ENCODE results near the gene AURKAIP1.

AURKAIP1 gene

DNA sequence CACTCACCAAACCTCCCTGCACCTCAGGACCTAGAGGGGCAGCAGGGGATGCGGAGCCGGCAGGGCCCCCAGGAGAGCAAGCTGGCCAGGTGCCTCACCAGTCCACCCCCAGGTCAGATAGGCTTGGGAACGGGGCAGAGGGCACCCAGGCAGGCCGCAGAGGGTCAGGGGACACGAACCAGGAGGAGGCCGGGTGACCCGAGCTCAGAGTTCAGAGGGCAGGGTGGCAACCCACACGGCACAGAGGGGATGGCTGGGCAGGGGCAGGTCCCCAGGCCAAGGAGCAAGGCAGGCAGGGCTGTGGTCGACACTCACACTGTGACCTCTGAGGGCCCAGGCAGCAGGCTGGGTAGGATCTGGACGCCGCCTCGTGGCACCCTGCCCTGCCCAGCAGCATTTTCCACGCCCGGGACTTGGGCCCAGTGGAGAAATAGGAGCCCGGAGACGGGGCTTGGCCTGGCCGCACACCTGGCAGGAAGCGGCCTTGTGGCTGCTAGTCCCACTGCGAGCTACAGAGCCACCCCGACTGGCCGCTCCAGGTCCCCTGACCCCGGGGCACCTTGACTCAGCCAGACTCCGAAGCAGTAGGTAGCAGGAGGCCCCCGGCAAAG lies 31.1 kb downstream of the AURKAIP1 start:
- no peak for TF ChIP-seq ZNF70 (CRISPR knock-in tag; IDR thresholded peaks at IDR 0.05)
- TF ChIP-seq, protein P1, sequence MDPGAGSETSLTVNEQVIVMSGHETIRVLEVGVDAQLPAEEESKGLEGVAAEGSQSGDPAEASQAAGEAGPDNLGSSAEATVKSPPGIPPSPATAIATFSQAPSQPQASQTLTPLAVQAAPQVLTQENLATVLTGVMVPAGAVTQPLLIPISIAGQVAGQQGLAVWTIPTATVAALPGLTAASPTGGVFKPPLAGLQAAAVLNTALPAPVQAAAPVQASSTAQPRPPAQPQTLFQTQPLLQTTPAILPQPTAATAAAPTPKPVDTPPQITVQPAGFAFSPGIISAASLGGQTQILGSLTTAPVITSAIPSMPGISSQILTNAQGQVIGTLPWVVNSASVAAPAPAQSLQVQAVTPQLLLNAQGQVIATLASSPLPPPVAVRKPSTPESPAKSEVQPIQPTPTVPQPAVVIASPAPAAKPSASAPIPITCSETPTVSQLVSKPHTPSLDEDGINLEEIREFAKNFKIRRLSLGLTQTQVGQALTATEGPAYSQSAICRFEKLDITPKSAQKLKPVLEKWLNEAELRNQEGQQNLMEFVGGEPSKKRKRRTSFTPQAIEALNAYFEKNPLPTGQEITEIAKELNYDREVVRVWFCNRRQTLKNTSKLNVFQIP (CRISPR knock-in tag; IDR thresholded peaks at IDR 0.05; ENCODE audit: borderline replicate concordance, low read depth), result no peak
- no peak for TF ChIP-seq OSR1 (CRISPR knock-in tag; IDR thresholded peaks at IDR 0.05)
- no peak for TF ChIP-seq ZNF565 (CRISPR knock-in tag; conservative IDR thresholded peaks at IDR 0.05; ENCODE audit: low read depth)
- TF ChIP-seq, protein P2, sequence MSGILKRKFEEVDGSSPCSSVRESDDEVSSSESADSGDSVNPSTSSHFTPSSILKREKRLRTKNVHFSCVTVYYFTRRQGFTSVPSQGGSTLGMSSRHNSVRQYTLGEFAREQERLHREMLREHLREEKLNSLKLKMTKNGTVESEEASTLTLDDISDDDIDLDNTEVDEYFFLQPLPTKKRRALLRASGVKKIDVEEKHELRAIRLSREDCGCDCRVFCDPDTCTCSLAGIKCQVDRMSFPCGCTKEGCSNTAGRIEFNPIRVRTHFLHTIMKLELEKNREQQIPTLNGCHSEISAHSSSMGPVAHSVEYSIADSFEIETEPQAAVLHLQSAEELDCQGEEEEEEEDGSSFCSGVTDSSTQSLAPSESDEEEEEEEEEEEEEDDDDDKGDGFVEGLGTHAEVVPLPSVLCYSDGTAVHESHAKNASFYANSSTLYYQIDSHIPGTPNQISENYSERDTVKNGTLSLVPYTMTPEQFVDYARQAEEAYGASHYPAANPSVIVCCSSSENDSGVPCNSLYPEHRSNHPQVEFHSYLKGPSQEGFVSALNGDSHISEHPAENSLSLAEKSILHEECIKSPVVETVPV (CRISPR knock-in tag; IDR thresholded peaks at IDR 0.05), result no peak
- no peak for TF ChIP-seq ESRRG (CRISPR knock-in tag; IDR thresholded peaks at IDR 0.05)
- no peak for TF ChIP-seq ZNF8 (CRISPR knock-in tag; IDR thresholded peaks at IDR 0.05)
- TF ChIP-seq RARB (CRISPR knock-in tag; IDR thresholded peaks at IDR 0.05), result no peak
- no peak for TF ChIP-seq ISL1 (CRISPR knock-in tag; IDR thresholded peaks at IDR 0.05)
- TF ChIP-seq GLIS3 (CRISPR knock-in tag; IDR thresholded peaks at IDR 0.05), result no peak
- TF ChIP-seq, protein P3, sequence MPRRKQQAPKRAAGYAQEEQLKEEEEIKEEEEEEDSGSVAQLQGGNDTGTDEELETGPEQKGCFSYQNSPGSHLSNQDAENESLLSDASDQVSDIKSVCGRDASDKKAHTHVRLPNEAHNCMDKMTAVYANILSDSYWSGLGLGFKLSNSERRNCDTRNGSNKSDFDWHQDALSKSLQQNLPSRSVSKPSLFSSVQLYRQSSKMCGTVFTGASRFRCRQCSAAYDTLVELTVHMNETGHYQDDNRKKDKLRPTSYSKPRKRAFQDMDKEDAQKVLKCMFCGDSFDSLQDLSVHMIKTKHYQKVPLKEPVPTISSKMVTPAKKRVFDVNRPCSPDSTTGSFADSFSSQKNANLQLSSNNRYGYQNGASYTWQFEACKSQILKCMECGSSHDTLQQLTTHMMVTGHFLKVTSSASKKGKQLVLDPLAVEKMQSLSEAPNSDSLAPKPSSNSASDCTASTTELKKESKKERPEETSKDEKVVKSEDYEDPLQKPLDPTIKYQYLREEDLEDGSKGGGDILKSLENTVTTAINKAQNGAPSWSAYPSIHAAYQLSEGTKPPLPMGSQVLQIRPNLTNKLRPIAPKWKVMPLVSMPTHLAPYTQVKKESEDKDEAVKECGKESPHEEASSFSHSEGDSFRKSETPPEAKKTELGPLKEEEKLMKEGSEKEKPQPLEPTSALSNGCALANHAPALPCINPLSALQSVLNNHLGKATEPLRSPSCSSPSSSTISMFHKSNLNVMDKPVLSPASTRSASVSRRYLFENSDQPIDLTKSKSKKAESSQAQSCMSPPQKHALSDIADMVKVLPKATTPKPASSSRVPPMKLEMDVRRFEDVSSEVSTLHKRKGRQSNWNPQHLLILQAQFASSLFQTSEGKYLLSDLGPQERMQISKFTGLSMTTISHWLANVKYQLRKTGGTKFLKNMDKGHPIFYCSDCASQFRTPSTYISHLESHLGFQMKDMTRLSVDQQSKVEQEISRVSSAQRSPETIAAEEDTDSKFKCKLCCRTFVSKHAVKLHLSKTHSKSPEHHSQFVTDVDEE (CRISPR knock-in tag; IDR thresholded peaks at IDR 0.05), result no peak
- TF ChIP-seq, protein P4, sequence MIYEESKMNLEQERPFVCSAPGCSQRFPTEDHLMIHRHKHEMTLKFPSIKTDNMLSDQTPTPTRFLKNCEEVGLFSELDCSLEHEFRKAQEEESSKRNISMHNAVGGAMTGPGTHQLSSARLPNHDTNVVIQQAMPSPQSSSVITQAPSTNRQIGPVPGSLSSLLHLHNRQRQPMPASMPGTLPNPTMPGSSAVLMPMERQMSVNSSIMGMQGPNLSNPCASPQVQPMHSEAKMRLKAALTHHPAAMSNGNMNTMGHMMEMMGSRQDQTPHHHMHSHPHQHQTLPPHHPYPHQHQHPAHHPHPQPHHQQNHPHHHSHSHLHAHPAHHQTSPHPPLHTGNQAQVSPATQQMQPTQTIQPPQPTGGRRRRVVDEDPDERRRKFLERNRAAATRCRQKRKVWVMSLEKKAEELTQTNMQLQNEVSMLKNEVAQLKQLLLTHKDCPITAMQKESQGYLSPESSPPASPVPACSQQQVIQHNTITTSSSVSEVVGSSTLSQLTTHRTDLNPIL (CRISPR knock-in tag; IDR thresholded peaks at IDR 0.05; ENCODE audit: low read depth), result no peak
- TF ChIP-seq SNAI2 (CRISPR knock-in tag; IDR thresholded peaks at IDR 0.05), result no peak
- TF ChIP-seq, protein P5, sequence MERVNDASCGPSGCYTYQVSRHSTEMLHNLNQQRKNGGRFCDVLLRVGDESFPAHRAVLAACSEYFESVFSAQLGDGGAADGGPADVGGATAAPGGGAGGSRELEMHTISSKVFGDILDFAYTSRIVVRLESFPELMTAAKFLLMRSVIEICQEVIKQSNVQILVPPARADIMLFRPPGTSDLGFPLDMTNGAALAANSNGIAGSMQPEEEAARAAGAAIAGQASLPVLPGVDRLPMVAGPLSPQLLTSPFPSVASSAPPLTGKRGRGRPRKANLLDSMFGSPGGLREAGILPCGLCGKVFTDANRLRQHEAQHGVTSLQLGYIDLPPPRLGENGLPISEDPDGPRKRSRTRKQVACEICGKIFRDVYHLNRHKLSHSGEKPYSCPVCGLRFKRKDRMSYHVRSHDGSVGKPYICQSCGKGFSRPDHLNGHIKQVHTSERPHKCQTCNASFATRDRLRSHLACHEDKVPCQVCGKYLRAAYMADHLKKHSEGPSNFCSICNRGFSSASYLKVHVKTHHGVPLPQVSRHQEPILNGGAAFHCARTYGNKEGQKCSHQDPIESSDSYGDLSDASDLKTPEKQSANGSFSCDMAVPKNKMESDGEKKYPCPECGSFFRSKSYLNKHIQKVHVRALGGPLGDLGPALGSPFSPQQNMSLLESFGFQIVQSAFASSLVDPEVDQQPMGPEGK (CRISPR knock-in tag; IDR thresholded peaks at IDR 0.05; ENCODE audit: borderline replicate concordance), result no peak
- TF ChIP-seq PPARA (CRISPR knock-in tag; IDR thresholded peaks at IDR 0.05; ENCODE audit: borderline replicate concordance), result no peak
- no peak for TF ChIP-seq ZFP30 (CRISPR knock-in tag; IDR thresholded peaks at IDR 0.05)
- no peak for TF ChIP-seq ARNTL (CRISPR knock-in tag; IDR thresholded peaks at IDR 0.05; ENCODE audit: borderline replicate concordance, low read depth)
- TF ChIP-seq BACH2 (CRISPR knock-in tag; IDR thresholded peaks at IDR 0.05; ENCODE audit: borderline replicate concordance), result no peak
- no peak for TF ChIP-seq ZC3H10 (CRISPR knock-in tag; IDR thresholded peaks at IDR 0.05)
- no peak for TF ChIP-seq TCF4 (CRISPR knock-in tag; IDR thresholded peaks at IDR 0.05; ENCODE audit: borderline replicate concordance)
- ATAC-seq, result no peak

DNA sequence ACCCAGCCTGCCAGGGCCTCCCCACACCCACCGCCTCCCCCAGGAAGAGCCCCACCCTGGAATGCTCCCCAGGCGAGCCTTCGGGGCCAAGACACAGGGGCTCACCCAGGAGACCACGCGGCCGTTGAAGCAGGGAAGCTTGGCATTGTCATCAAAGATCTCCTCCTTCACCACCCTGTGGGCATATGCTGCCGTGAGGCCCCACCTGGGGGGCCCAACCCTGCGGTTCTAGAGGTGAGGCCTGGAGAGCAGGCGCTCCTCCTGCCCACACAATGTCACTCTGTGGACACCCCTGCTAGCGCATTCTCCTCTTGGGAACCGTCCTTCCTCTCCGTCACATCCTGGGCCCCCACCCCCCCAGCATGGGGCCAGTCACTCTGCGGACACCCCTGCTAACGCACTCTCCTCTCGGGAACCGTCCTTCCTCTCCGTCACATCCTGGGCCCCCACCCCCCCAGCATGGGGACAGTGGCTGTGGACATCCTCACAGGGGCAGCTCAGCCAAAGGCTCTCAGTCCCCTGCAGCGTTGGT lies 32.4 kb downstream of the AURKAIP1 start:
- TF ChIP-seq TCF4 (CRISPR knock-in tag; IDR thresholded peaks at IDR 0.05; ENCODE audit: borderline replicate concordance) (no peak), GLIS3 (CRISPR knock-in tag; IDR thresholded peaks at IDR 0.05) (no peak), TOX (CRISPR knock-in tag; IDR thresholded peaks at IDR 0.05; ENCODE audit: borderline replicate concordance) (no peak), ZNF8 (CRISPR knock-in tag; IDR thresholded peaks at IDR 0.05) (no peak), ZFP30 (CRISPR knock-in tag; IDR thresholded peaks at IDR 0.05) (no peak), ZNF70 (CRISPR knock-in tag; IDR thresholded peaks at IDR 0.05) (no peak), ESRRG (CRISPR knock-in tag; IDR thresholded peaks at IDR 0.05) (no peak), PPARA (CRISPR knock-in tag; IDR thresholded peaks at IDR 0.05; ENCODE audit: borderline replicate concordance) (no peak), ZC3H10 (CRISPR knock-in tag; IDR thresholded peaks at IDR 0.05) (no peak), ARNTL (CRISPR knock-in tag; IDR thresholded peaks at IDR 0.05; ENCODE audit: borderline replicate concordance, low read depth) (no peak)
- TF ChIP-seq, protein P4 (CRISPR knock-in tag; IDR thresholded peaks at IDR 0.05; ENCODE audit: low read depth), result no peak
- TF ChIP-seq, protein P2 (CRISPR knock-in tag; IDR thresholded peaks at IDR 0.05), result no peak
- TF ChIP-seq, protein P3 (CRISPR knock-in tag; IDR thresholded peaks at IDR 0.05), result no peak
- ATAC-seq, result no peak

Measured in SK-N-SH treated with all-trans-retinoic acid at 6 μM for 48 hours (cell line).